Measurements from ENCODE around the gene TAF1C. TPM values are rescaled to one million over a fixed set of nuclear protein-coding genes. Genes with fewer than 3 reads are reported as not detected.

Gene TAF1C
- total and polyA plus RNA-seq, 9 of the 15 experiments (the other 6 are each of a cell fraction or from before 2014, with no cell fraction given) = 1.5 to 74.8 (median 21.0) TPM

- TF ChIP-seq ZNF121 (CRISPR knock-in tag; conservative IDR thresholded peaks at IDR 0.05) (no peak), TFAM (CRISPR knock-in tag; conservative IDR thresholded peaks at IDR 0.05) (no peak), HSF4 (CRISPR knock-in tag; IDR thresholded peaks at IDR 0.05; ENCODE audit: borderline replicate concordance) (no peak), ZBTB40 (IDR thresholded peaks at IDR 0.05) (no peak), ZBTB40 (CRISPR knock-in tag; IDR thresholded peaks at IDR 0.05) (no peak), KDM2B (CRISPR knock-in tag; IDR thresholded peaks at IDR 0.05) (no peak), FOXA1 (IDR thresholded peaks at IDR 0.05; ENCODE audit: borderline replicate concordance) (no peak), SLC30A9 (CRISPR knock-in tag; IDR thresholded peaks at IDR 0.05) (no peak)
- TF ChIP-seq, protein P1, sequence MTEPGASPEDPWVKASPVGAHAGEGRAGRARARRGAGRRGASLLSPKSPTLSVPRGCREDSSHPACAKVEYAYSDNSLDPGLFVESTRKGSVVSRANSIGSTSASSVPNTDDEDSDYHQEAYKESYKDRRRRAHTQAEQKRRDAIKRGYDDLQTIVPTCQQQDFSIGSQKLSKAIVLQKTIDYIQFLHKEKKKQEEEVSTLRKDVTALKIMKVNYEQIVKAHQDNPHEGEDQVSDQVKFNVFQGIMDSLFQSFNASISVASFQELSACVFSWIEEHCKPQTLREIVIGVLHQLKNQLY (CRISPR knock-in tag; conservative IDR thresholded peaks at IDR 0.05) = no peak
- TF ChIP-seq, protein P2, sequence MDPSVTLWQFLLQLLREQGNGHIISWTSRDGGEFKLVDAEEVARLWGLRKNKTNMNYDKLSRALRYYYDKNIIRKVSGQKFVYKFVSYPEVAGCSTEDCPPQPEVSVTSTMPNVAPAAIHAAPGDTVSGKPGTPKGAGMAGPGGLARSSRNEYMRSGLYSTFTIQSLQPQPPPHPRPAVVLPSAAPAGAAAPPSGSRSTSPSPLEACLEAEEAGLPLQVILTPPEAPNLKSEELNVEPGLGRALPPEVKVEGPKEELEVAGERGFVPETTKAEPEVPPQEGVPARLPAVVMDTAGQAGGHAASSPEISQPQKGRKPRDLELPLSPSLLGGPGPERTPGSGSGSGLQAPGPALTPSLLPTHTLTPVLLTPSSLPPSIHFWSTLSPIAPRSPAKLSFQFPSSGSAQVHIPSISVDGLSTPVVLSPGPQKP (CRISPR knock-in tag; IDR thresholded peaks at IDR 0.05) = no peak
These were observed 38.3 kb upstream of the TAF1C start (continued) for GRCh38 chr16:84225126-84225525.
